Spleen (tissue), 7 donors: ENCODE data around the gene MAPK4.

Experiments used
- POLR2A ChIP-seq, 3 donors: fragments of 450-650 bp; IDR thresholded peaks; one replicate each; pipeline ENCODE4 v1.5.1; 2017; ENCODE audit warnings: antibody characterized with exemption in 3 of 3, mild to moderate bottlenecking in 1 of 3
- TF ChIP-seq, protein P1 (sequence below), 11 experiments: fragments of 200-600 bp in 7 of 11; fragments of 450-650 bp in 4 of 11; sonication (generic) in 4 of 11; IDR thresholded peaks in 8 of 11; conservative IDR thresholded peaks in 3 of 11; 1 replicate in 7 of 11; 2 replicates in 4 of 11; pipeline versions ENCODE4 v1.4.0 to v1.8.0; 2016 to 2021; ENCODE audit warnings: antibody characterized with exemption in 11 of 11, inconsistent platforms in 4 of 11, mild to moderate bottlenecking in 1 of 11
- donor health status: DM: no; HTN: no; CAD: no; lungs with moderate emphysema.
- donor health status: DM: no; HTN: no; CAD: no.
- donor health status: DM: no; HTN: no; CAD: no.

DNA sequence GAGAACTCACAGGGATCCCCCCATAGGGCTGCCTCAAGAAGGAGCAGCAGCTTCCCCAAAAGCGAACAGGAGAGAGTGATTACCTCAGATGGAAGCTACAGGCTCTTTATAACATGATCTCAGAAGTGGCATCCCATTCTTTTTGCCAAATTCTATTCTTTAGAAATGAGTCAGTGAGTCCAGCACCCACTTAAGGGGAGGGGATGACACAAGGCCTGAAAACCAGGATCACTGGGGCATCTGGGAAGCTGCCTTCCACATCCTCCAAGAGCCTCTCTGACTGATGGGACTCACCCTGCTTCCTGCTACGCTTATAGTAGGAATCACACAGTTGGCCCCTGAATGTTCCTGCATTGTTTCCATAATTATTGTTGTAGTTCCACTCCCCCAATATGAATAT lies 96.5 kb downstream of the MAPK4 start:
- TF ChIP-seq, protein P1, sequence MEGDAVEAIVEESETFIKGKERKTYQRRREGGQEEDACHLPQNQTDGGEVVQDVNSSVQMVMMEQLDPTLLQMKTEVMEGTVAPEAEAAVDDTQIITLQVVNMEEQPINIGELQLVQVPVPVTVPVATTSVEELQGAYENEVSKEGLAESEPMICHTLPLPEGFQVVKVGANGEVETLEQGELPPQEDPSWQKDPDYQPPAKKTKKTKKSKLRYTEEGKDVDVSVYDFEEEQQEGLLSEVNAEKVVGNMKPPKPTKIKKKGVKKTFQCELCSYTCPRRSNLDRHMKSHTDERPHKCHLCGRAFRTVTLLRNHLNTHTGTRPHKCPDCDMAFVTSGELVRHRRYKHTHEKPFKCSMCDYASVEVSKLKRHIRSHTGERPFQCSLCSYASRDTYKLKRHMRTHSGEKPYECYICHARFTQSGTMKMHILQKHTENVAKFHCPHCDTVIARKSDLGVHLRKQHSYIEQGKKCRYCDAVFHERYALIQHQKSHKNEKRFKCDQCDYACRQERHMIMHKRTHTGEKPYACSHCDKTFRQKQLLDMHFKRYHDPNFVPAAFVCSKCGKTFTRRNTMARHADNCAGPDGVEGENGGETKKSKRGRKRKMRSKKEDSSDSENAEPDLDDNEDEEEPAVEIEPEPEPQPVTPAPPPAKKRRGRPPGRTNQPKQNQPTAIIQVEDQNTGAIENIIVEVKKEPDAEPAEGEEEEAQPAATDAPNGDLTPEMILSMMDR (IDR thresholded peaks at IDR 0.05 in 8 of 11, conservative IDR thresholded peaks at IDR 0.05 in 3 of 11), result no peak
- no peak for TF ChIP-seq POLR2A (IDR thresholded peaks at IDR 0.05)
